ENCODE data around the gene TBC1D16. TPM values are rescaled to one million over a fixed set of nuclear protein-coding genes. Genes with fewer than 3 reads are reported as not detected.

The TBC1D16 gene
- total RNA-seq, 3 donors from 2014 or later (not counting 1 experiment from before 2014, with no cell fraction given): 0.49 to 1.00 (median 0.65) TPM

GRCh38 chr17:80000981-80001775 is 34.5 kb downstream of the TBC1D16 start:
- no peak overlapping the region for H3K4me3 Mint-ChIP-seq
- Histone ChIP-seq H3K4me3 (ENCODE audit: low read length) (no peak overlapping the region), H3K9me3 (ENCODE audit: control insufficient read depth, insufficient read depth, low read length) (no peaks in the 10 kb centered on the region), H3K27ac (ENCODE audit: low read length) (no peak overlapping the region), H3K27me3 (ENCODE audit: control insufficient read depth, insufficient read depth, low read length) (no peaks in the 10 kb centered on the region), H3K4me1 (ENCODE audit: control insufficient read depth, insufficient read depth, low read length) (peaks cover 32% of the 10 kb centered on the region), H3K36me3 (ENCODE audit: control insufficient read depth, insufficient read depth, low read length) (no peaks in the 10 kb centered on the region)
- ATAC-seq (no peak), DNase-seq (no peak)
- peaks cover 23 to 27% of the 10 kb centered on the region in 2 donors for H3K4me1 Mint-ChIP-seq
- TF ChIP-seq CTCF (IDR thresholded peaks at IDR 0.05): no peak
- no peaks in the 10 kb centered on the region for H3K36me3 Mint-ChIP-seq
- H3K27ac Mint-ChIP-seq: no peak overlapping the region
- intact Hi-C loops (cut with micrococcal nuclease): no loop called here
- H3K27me3 Mint-ChIP-seq (ENCODE audit: low read depth in 2 of 2): no peaks in the 10 kb centered on the region
- WGBS (ENCODE audit: insufficient coverage): 94% methylated on average over 29 of the region's 29 CpGs
- no peaks in the 10 kb centered on the region for H3K9me3 Mint-ChIP-seq

- H3K9me3 ChIP-seq (ENCODE audit: control insufficient read depth, insufficient read depth, low read length): no peaks in the 10 kb centered on the region
- intact Hi-C loops (cut with micrococcal nuclease): no loop called here
- peaks cover 22 to 26% of the 10 kb centered on the region in 2 donors for H3K4me1 Mint-ChIP-seq
- H3K36me3 Mint-ChIP-seq: no peaks in the 10 kb centered on the region
- no peak overlapping the region for H3K27ac ChIP-seq (ENCODE audit: low read length)
- ATAC-seq: no peak
- TF ChIP-seq CTCF (IDR thresholded peaks at IDR 0.05): no peak
- H3K9me3 Mint-ChIP-seq: no peaks in the 10 kb centered on the region
- H3K27ac Mint-ChIP-seq: no peak overlapping the region
- no peak overlapping the region for H3K4me3 Mint-ChIP-seq
- no peaks in the 10 kb centered on the region for H3K27me3 ChIP-seq (ENCODE audit: control insufficient read depth, insufficient read depth, low read length)
- no peak overlapping the region for H3K4me3 ChIP-seq (ENCODE audit: low read length)
- no peaks in the 10 kb centered on the region for H3K36me3 ChIP-seq (ENCODE audit: control insufficient read depth, insufficient read depth, low read length)
- peaks cover 25% of the 10 kb centered on the region for H3K4me1 ChIP-seq (ENCODE audit: control insufficient read depth, insufficient read depth, low read length)
- DNase-seq: no peak
- 92% methylated on average over 7 of the region's 7 CpGs for WGBS (ENCODE audit: insufficient coverage)
- no peaks in the 10 kb centered on the region for H3K27me3 Mint-ChIP-seq (ENCODE audit: low read depth in 2 of 2)
These were observed 35.5 kb downstream of the TBC1D16 start for GRCh38 chr17:80000136-80000535.

GRCh38 chr17:79997011-79997660 is 38.5 kb downstream of the TBC1D16 start:
- no peak overlapping the region for H3K4me3 ChIP-seq (ENCODE audit: low read length)
- peaks cover 53% of the 10 kb centered on the region for H3K4me1 ChIP-seq (ENCODE audit: control insufficient read depth, insufficient read depth, low read length)
- ATAC-seq (peak; percentile 93 to 99 (median 94)), DNase-seq (peak; percentile 55 to 95)
- intact Hi-C loops (cut with micrococcal nuclease): loop anchor here (2.0 kb wide), 1 partner anchor 154 kb away; no protein-coding TSS in a partner anchor
- 4% methylated on average over 15 of the region's 15 CpGs for WGBS (ENCODE audit: insufficient coverage)
- no peak for TF ChIP-seq CTCF (IDR thresholded peaks at IDR 0.05)
- H3K4me1 Mint-ChIP-seq: peaks cover 30 to 34% of the 10 kb centered on the region in 2 donors
- H3K36me3 ChIP-seq (ENCODE audit: control insufficient read depth, insufficient read depth, low read length): no peaks in the 10 kb centered on the region
- no peaks in the 10 kb centered on the region for H3K9me3 ChIP-seq (ENCODE audit: control insufficient read depth, insufficient read depth, low read length)
- no peaks in the 10 kb centered on the region for H3K36me3 Mint-ChIP-seq
- H3K4me3 Mint-ChIP-seq: peak overlapping the region; percentile 79
- peak overlapping the region; percentile 87 for H3K27ac ChIP-seq (ENCODE audit: low read length)
- H3K27me3 ChIP-seq (ENCODE audit: control insufficient read depth, insufficient read depth, low read length): peaks cover 6% of the 10 kb centered on the region
- peaks cover 8 to 11% of the 10 kb centered on the region in 2 donors for H3K27me3 Mint-ChIP-seq (ENCODE audit: low read depth in 2 of 2)
- no peaks in the 10 kb centered on the region for H3K9me3 Mint-ChIP-seq
- peak overlapping the region; percentile 91 to 93 for H3K27ac Mint-ChIP-seq
